IMR-90 (cell line): ENCODE results near the gene ZNF420. TPM values are rescaled to one million over a fixed set of nuclear protein-coding genes. Genes with fewer than 3 reads are reported as not detected.

Experiments
- ATAC-seq: fragments of 200-7000 bp; cut with Tn5 transposase; 2 replicates; pipeline ENCODE4 v1.9.1; 2020; ENCODE audit warnings: low read depth, mild to moderate bottlenecking, moderate library complexity
- BruUV-seq: library from RNA; stranded (reverse); fragments of 400-500 nt; replicated peaks from 2 replicates; lab custom pipeline; 2021; lab: Mats Ljungman, UMichigan
- CTCF ChIA-PET: fragments of 300-600 bp; formaldehyde crosslinking; extraction: SDS; loops from one replicate; lab custom pipeline; 2021; ENCODE audit warnings: antibody characterized with exemption; lab: Yijun Ruan, JAX
- POLR2A ChIA-PET: fragments of 300-600 bp; sonication (Branson Sonifier 250); formaldehyde crosslinking; loops from one replicate; lab custom pipeline; 2022; ENCODE audit warnings: antibody characterized with exemption; ENCODE audit not compliant: unreplicated experiment; lab: Charles Lee
- DNase-seq: peaks from one replicate; pipeline ENCODE4 v3.0.0; 2013
- H2AFZ ChIP-seq: replicated peaks from 2 replicates; pipeline ENCODE3; 2013; ENCODE audit warnings: low read length, mild to moderate bottlenecking; ENCODE audit not compliant: poor library complexity
- H2AK5ac ChIP-seq: 2 replicates; pipeline ENCODE4 v1.6.1; 2013; ENCODE audit warnings: low read depth, low read length, inconsistent platforms
- H2AK9ac ChIP-seq: replicated peaks from 2 replicates; pipeline ENCODE3; 2013; ENCODE audit warnings: mild to moderate bottlenecking, low read depth, low read length, moderate library complexity; ENCODE audit not compliant: poor library complexity
- H2BK120ac ChIP-seq: 2 replicates; pipeline ENCODE4 v1.6.1; 2013; ENCODE audit warnings: low read depth, low read length, inconsistent platforms
- H2BK15ac ChIP-seq: 3 replicates; pipeline ENCODE4 v1.6.1; 2013; ENCODE audit warnings: low read depth, low read length, inconsistent platforms
- H2BK20ac ChIP-seq: 2 replicates; pipeline ENCODE4 v1.6.1; 2013; ENCODE audit warnings: low read depth, mild to moderate bottlenecking, inconsistent platforms, low read length, moderate library complexity
- H2BK5ac ChIP-seq: 2 replicates; pipeline ENCODE4 v1.6.1; 2013; ENCODE audit warnings: mild to moderate bottlenecking, low read depth, low read length, inconsistent platforms; ENCODE audit not compliant: poor library complexity, severe bottlenecking
- H3K14ac ChIP-seq: replicated peaks from 2 replicates; pipeline ENCODE4 v1.6.1; 2013; ENCODE audit warnings: low read depth, low read length, inconsistent platforms
- H3K18ac ChIP-seq: 2 replicates; pipeline ENCODE4 v1.6.1; 2013; ENCODE audit warnings: low read depth, low read length, control low read depth
- H3K23ac ChIP-seq: 2 replicates; pipeline ENCODE4 v1.6.1; 2013; ENCODE audit warnings: low read depth, low read length, inconsistent platforms
- H3K27ac ChIP-seq: 2 replicates; pipeline ENCODE4 v1.5.1; 2013; ENCODE audit warnings: mild to moderate bottlenecking, control low read depth, low read length; ENCODE audit not compliant: insufficient read depth
- H3K27me3 ChIP-seq: 2 replicates; pipeline ENCODE4 v1.6.1; 2013; ENCODE audit warnings: low read length; ENCODE audit not compliant: control insufficient read depth, insufficient read depth
- H3K36me3 ChIP-seq: 2 replicates; pipeline ENCODE4 v1.6.1; 2013; ENCODE audit warnings: low read length, mixed read lengths; ENCODE audit not compliant: control insufficient read depth, insufficient read depth
- H3K4ac ChIP-seq: 2 replicates; pipeline ENCODE4 v1.6.1; 2013; ENCODE audit warnings: low read depth, low read length, inconsistent platforms
- H3K4me1 ChIP-seq: 2 replicates; pipeline ENCODE4 v1.6.1; 2013; ENCODE audit warnings: low read length, mixed read lengths; ENCODE audit not compliant: control insufficient read depth, insufficient read depth
- H3K4me2 ChIP-seq: 2 replicates; pipeline ENCODE4 v1.6.1; 2013; ENCODE audit warnings: low read depth, mild to moderate bottlenecking, control low read depth, low read length, moderate library complexity
- H3K4me3 ChIP-seq: 2 replicates; pipeline ENCODE4 v1.5.1; 2013; ENCODE audit warnings: low read depth, mild to moderate bottlenecking, control low read depth, low read length, moderate library complexity; ENCODE audit not compliant: insufficient read depth
- H3K56ac ChIP-seq: 2 replicates; pipeline ENCODE4 v1.6.1; 2013; ENCODE audit warnings: low read length, inconsistent platforms; ENCODE audit not compliant: insufficient read depth; ENCODE audit errors: extremely low read depth
- H3K79me1 ChIP-seq, 2 experiments: 2 replicates each; pipeline ENCODE4 v1.6.1; 2013; ENCODE audit warnings: low read length in 2 of 2, inconsistent platforms in 1 of 2, low read depth in 1 of 2
- H3K9ac ChIP-seq: 2 replicates; pipeline ENCODE4 v1.6.1; 2013; ENCODE audit warnings: low read depth, low read length, control low read depth
- H3K9me1 ChIP-seq: 2 replicates; pipeline ENCODE4 v1.6.1; 2013; ENCODE audit warnings: low read length, inconsistent platforms; ENCODE audit not compliant: insufficient read depth
- H3K9me3 ChIP-seq: 2 replicates; pipeline ENCODE4 v1.6.1; 2013; ENCODE audit warnings: low read length; ENCODE audit not compliant: control insufficient read depth, insufficient read depth
- H4K20me1 ChIP-seq: 2 replicates; pipeline ENCODE4 v1.6.1; 2013; ENCODE audit warnings: low read length, inconsistent platforms; ENCODE audit not compliant: insufficient read depth
- H4K5ac ChIP-seq: 2 replicates; pipeline ENCODE4 v1.6.1; 2013; ENCODE audit warnings: mild to moderate bottlenecking, low read depth, low read length, control low read depth
- H4K8ac ChIP-seq, 2 experiments: 2 replicates each; pipeline ENCODE4 v1.6.1; 2013; ENCODE audit warnings: low read depth in 2 of 2, low read length in 2 of 2, control low read depth in 1 of 2, inconsistent platforms in 1 of 2
- H4K91ac ChIP-seq: 2 replicates; pipeline ENCODE4 v1.6.1; 2013; ENCODE audit warnings: low read depth, low read length, inconsistent platforms; ENCODE audit not compliant: insufficient read depth
- BHLHE40 ChIP-seq: fragments of 150-350 bp; IDR thresholded peaks from 2 replicates; pipeline ENCODE4 v1.6.1; 2016; ENCODE audit warnings: mild to moderate bottlenecking, low read depth, low read length
- CHD1 ChIP-seq: IDR thresholded peaks from 2 replicates; pipeline ENCODE4 v1.6.1; 2012; ENCODE audit warnings: low read depth, low read length, improper control_type of control experiment
- FOS ChIP-seq: fragments of 150-350 bp; IDR thresholded peaks from 2 replicates; pipeline ENCODE4 v1.6.1; 2016; ENCODE audit warnings: low read depth, low read length
- MAFK ChIP-seq: IDR thresholded peaks from 2 replicates; pipeline ENCODE4 v1.6.1; 2012; ENCODE audit warnings: low read depth, low read length, improper control_type of control experiment
- MAZ ChIP-seq: IDR thresholded peaks from 2 replicates; pipeline ENCODE4 v1.6.1; 2012; ENCODE audit warnings: low read depth, mild to moderate bottlenecking, low read length, improper control_type of control experiment, moderate library complexity, borderline replicate concordance
- MXI1 ChIP-seq: IDR thresholded peaks from 2 replicates; pipeline ENCODE4 v1.6.1; 2012; ENCODE audit warnings: low read depth, mild to moderate bottlenecking, low read length, moderate library complexity, borderline replicate concordance
- NFE2L2 ChIP-seq: fragments of 150-350 bp; IDR thresholded peaks from 2 replicates; pipeline ENCODE4 v1.6.1; 2016; ENCODE audit warnings: low read depth, mild to moderate bottlenecking, low read length
- POLR2A ChIP-seq: IDR thresholded peaks from 2 replicates; pipeline ENCODE4 v1.6.1; 2012; ENCODE audit warnings: mild to moderate bottlenecking, low read depth, low read length
- RAD21 ChIP-seq: IDR thresholded peaks from 2 replicates; pipeline ENCODE4 v1.6.1; 2012; ENCODE audit warnings: low read length, improper control_type of control experiment
- RCOR1 ChIP-seq: IDR thresholded peaks from 2 replicates; pipeline ENCODE4 v1.6.1; 2012; ENCODE audit warnings: mild to moderate bottlenecking, low read length, improper control_type of control experiment; ENCODE audit not compliant: insufficient replicate concordance
- RFX5 ChIP-seq: IDR thresholded peaks from 2 replicates; pipeline ENCODE4 v1.8.0; 2012; ENCODE audit warnings: low read depth, mild to moderate bottlenecking, low read length, moderate library complexity
- SMC3 ChIP-seq: fragments of 150-350 bp; IDR thresholded peaks from 2 replicates; pipeline ENCODE4 v1.6.1; 2016; ENCODE audit warnings: low read depth, mild to moderate bottlenecking, antibody characterized with exemption, low read length, moderate library complexity
- WGBS, 2 experiments: methylation state at CpG; one replicate each; pipeline versions ENCODE4 v1.1.5 to v1.1.7; 2013; ENCODE audit warnings: missing lambda C conversion rate in 2 of 2; ENCODE audit not compliant: insufficient read length in 1 of 2; ENCODE audit errors: extremely low coverage in 2 of 2; 5-methylcytosine and 5-hydroxymethylcytosine counted together
- dilution Hi-C: fragments of 300-500 bp; cut with HindIII; formaldehyde crosslinking; loops from one replicate; pipeline ENCODE4 v1.14.3; 2018; ENCODE audit warnings: low sequenced_read_pairs; ENCODE audit not compliant: unreplicated experiment
- in situ Hi-C: fragments of 300-500 bp; cut with MboI; formaldehyde crosslinking; loops from 3 replicates; pipeline ENCODE4 v1.14.3; 2019; ENCODE audit warnings: low sequenced_read_pairs, inconsistent platforms, mixed read lengths
- intact Hi-C: fragments of 100-400 bp; cut with micrococcal nuclease; formaldehyde crosslinking; loops from 2 replicates; pipeline ENCODE4 v1.10.0; 2022
- polyA plus RNA-seq, 3 experiments: library from polyadenylated mRNA; depleted of rRNA; stranded (reverse); fragments of >200 nt; gene quantifications; 2 replicates each; pipeline ENCODE4 v1.2.3, GENCODE V29; 2012; ENCODE audit warnings: low replicate concordance in 1 of 3
- total RNA-seq: library from RNA; depleted of rRNA; stranded (reverse); fragments of >200 nt; gene quantifications from 2 replicates; pipeline ENCODE4 v1.2.3, GENCODE V29; 2012
- TF ChIP-seq, protein P1 (sequence below): conservative IDR thresholded peaks from 2 replicates; pipeline ENCODE4 v1.5.1; 2012; ENCODE audit warnings: mild to moderate bottlenecking, low read depth, low read length, improper control_type of control experiment
- TF ChIP-seq, protein P2 (sequence below): fragments of 150-350 bp; IDR thresholded peaks from 2 replicates; pipeline ENCODE4 v1.6.1; 2016; ENCODE audit warnings: low read depth, mild to moderate bottlenecking, low read length, moderate library complexity, borderline replicate concordance
- TF ChIP-seq, protein P3 (sequence below): fragments of 150-350 bp; IDR thresholded peaks from 2 replicates; pipeline ENCODE4 v1.6.1; 2017; ENCODE audit warnings: mild to moderate bottlenecking, antibody characterized with exemption, low read length, low read depth

The ZNF420 gene
- total and polyA plus RNA-seq, 2 of the 4 experiments (the other 2 are of a cell fraction), result 1.5 to 11.7 TPM

DNA sequence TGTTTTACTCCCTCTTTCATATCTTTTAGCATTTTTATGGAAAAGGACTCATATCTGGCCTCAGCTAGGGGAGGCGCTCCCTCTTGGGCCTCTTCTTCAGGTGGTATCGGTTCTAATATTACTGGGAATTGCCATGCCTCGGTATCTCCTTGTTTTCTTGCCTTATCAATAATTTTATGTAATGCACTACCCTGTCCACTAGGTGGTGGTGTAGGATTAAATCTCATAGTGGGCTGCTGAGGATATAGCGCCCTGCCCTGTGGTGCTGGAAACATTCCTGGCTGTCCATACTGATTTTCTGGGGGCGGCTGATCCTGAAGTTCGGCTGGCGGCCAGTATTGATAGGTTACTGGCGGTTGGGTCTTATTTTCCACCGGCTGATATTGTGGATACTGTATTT lies 35.8 kb downstream of the ZNF420 start:
- Histone ChIP-seq H3K36me3 (peaks cover 12% of the 10 kb centered on the region), H3K4me1 (no peaks in the 10 kb centered on the region), H3K4ac (no peak overlapping the region), H2BK20ac (no peak overlapping the region), H4K91ac (no peak overlapping the region), H3K27me3 (no peaks in the 10 kb centered on the region), H2AFZ (no peak overlapping the region), H3K23ac (no peak overlapping the region), H2BK15ac (no peak overlapping the region), H2AK9ac (no peak overlapping the region), H2BK120ac (no peak overlapping the region), H3K79me1 (no peaks in the 10 kb centered on the region), H3K9ac (no peak overlapping the region), H3K14ac (no peak overlapping the region), H4K5ac (no peak overlapping the region), H3K9me3 (peaks cover 42% of the 10 kb centered on the region), H3K4me3 (no peak overlapping the region), H2BK5ac (no peak overlapping the region), H3K56ac (no peak overlapping the region), H4K20me1 (no peaks in the 10 kb centered on the region), H3K27ac (no peak overlapping the region), H2AK5ac (no peak overlapping the region), H3K4me2 (no peak overlapping the region), H3K9me1 (no peaks in the 10 kb centered on the region), H3K18ac (no peak overlapping the region), H4K8ac (no peak overlapping the region)
- in situ Hi-C loops (no loop called here), intact Hi-C loops (no loop called here), dilution Hi-C loops (no loop called here)
- WGBS, 2 experiments, result no CpG with 5 or more reads among the region's 9 CpGs
- no peak for TF ChIP-seq MAZ
- no peak for TF ChIP-seq RAD21
- TF ChIP-seq, protein P1, sequence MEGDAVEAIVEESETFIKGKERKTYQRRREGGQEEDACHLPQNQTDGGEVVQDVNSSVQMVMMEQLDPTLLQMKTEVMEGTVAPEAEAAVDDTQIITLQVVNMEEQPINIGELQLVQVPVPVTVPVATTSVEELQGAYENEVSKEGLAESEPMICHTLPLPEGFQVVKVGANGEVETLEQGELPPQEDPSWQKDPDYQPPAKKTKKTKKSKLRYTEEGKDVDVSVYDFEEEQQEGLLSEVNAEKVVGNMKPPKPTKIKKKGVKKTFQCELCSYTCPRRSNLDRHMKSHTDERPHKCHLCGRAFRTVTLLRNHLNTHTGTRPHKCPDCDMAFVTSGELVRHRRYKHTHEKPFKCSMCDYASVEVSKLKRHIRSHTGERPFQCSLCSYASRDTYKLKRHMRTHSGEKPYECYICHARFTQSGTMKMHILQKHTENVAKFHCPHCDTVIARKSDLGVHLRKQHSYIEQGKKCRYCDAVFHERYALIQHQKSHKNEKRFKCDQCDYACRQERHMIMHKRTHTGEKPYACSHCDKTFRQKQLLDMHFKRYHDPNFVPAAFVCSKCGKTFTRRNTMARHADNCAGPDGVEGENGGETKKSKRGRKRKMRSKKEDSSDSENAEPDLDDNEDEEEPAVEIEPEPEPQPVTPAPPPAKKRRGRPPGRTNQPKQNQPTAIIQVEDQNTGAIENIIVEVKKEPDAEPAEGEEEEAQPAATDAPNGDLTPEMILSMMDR, result no peak
- no peak for TF ChIP-seq RCOR1
- TF ChIP-seq RFX5, result no peak
- no peak for TF ChIP-seq SMC3
- TF ChIP-seq, protein P2, sequence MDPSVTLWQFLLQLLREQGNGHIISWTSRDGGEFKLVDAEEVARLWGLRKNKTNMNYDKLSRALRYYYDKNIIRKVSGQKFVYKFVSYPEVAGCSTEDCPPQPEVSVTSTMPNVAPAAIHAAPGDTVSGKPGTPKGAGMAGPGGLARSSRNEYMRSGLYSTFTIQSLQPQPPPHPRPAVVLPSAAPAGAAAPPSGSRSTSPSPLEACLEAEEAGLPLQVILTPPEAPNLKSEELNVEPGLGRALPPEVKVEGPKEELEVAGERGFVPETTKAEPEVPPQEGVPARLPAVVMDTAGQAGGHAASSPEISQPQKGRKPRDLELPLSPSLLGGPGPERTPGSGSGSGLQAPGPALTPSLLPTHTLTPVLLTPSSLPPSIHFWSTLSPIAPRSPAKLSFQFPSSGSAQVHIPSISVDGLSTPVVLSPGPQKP, result no peak
- TF ChIP-seq, protein P3, sequence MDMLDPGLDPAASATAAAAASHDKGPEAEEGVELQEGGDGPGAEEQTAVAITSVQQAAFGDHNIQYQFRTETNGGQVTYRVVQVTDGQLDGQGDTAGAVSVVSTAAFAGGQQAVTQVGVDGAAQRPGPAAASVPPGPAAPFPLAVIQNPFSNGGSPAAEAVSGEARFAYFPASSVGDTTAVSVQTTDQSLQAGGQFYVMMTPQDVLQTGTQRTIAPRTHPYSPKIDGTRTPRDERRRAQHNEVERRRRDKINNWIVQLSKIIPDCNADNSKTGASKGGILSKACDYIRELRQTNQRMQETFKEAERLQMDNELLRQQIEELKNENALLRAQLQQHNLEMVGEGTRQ, result no peak
- TF ChIP-seq NFE2L2, result no peak
- no peak for TF ChIP-seq MAFK
- no peak for TF ChIP-seq POLR2A
- no peak for TF ChIP-seq CHD1
- no peak for TF ChIP-seq MXI1
- TF ChIP-seq FOS, result no peak
- TF ChIP-seq BHLHE40, result no peak
- POLR2A ChIA-PET, result no interaction called here
- BruUV-seq, result no TSS peak
- no peak for DNase-seq
- CTCF ChIA-PET, result no interaction called here
- ATAC-seq, result no peak
